Activated CD8-positive, alpha-beta memory T cell treated with anti-CD3 and anti-CD28 coated beads for 48 hours (primary cell): ENCODE results near the gene KRT83.

Experiments
- DNase-seq, 3 experiments: peaks; one replicate each; pipeline ENCODE4 v3.0.0-alpha.2; 2020; ENCODE audit warnings: low read depth in 2 of 3, low spot score in 2 of 3

The KRT83 gene

GRCh38 chr12:52267266-52267665 lies 53.9 kb downstream of the KRT83 start:
- no peak for DNase-seq

- no peak for DNase-seq
Measured at GRCh38 chr12:52266514-52266913, 54.7 kb downstream of the KRT83 start.

- no peak for DNase-seq
Measured at GRCh38 chr12:52264435-52264825, 56.8 kb downstream of the KRT83 start.
